DMS79 treated with DMSO at 0.1 percent for 48 hours (cell line): ENCODE data around the gene HEXB.
A peak's percentile ranks its signal among the peaks of the same experiment; 100 is the strongest.
"Not testable (repeated sequence)": the region's sequence is repeated elsewhere in the genome, so short reads cannot be mapped to it uniquely, and the experiment has no call there.

Experiments
- DNase-seq: peaks from one replicate; lab custom pipeline; 2025; lab: John Stamatoyannopoulos, UW

Gene HEXB

DNA sequence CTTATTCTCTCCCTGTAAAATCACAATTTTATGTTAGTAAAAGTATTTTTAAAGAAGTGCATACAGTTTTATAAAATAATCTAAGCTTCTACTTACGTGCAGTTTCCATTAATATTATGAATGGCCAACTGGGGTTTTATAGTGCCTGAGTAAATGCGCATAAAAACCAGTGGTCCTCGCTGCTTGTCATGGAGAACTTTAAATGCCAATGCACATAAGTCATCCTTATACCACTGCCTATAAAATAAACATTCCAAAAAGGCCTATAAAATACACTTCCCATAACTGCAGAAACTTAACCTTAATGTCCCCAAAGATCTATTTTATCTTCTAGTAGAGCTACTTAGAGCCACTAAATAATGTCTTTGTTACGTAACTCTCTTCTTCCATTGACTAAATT lies 53.4 kb downstream of the HEXB start:
- DNase-seq: no peak

DNA sequence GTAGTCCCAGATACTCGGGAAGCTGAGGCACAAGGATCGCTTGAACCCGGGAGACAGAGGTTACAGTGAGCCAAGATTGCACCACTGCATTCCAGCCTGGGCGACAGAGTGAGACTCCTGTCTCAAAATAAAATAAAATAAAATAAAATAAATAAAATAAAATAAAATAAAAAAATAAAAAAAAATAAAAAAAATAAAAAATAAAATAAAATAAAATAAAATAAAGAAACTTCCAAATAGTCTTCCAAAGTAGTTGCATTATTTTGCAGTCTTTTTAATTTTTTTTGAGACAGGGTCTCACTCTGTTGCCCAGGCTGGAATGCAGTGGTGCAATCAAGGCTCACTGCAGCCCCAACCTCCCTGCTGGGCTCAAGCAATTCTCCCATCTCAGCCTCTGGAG lies 63.7 kb downstream of the HEXB start:
- not testable (repeated sequence) for DNase-seq

DNA sequence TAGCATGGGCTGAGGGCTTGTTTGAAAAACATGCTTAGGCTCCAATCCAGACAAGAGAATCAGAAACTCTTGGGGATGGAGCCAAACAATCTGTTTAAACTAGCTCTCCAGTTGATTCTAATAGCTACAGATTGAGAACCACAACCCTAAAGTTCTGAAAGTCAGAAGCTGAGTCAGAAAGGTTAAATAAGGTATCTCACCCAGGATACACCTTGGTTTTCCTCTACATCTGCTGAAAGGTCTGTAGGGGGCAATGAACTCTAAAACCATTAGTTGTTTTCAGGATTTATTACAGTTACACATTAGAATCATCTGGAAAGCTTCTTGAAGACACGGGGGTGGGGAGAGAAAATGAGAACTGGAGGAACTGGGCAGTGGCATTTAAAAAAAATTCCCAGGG lies 76.2 kb downstream of the HEXB start:
- DNase-seq: no peak

DNA sequence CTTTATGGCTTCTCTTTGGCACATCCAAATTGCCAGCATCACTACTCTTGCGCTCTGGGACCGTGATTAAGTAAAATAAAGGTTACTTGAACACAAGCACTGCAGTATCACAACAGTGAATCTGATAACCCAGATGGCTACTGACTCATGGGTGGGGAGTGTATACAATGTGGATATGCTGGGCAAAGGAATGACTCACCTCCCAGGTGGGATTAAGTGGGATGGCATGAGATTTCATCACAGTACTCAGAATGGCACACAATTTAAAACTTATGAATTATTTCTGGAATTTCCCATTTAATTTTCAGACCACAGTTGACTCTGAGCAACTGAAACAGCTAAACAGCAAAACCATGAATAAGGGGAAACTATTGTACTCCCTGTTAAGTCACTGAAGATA lies 77.6 kb downstream of the HEXB start:
- DNase-seq: no peak

DNA sequence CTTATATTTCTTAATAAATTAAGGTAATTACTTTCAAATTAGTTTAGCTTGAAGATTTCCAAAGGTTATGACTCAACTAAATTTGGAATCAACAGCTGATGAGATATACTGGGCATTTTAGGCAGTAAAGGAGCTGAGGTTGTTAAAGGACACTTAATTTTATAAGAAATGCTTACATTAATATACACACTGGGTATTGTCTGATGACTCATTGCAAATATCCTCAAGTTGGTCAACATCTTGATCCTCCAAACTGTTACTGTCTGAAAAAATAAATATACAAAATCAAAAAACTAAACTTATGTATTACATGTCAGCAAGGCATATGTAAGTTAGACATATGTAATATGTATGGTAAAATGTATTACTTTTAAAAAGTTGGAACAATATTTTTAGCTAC lies 78.5 kb downstream of the HEXB start:
- DNase-seq: no peak

DNA sequence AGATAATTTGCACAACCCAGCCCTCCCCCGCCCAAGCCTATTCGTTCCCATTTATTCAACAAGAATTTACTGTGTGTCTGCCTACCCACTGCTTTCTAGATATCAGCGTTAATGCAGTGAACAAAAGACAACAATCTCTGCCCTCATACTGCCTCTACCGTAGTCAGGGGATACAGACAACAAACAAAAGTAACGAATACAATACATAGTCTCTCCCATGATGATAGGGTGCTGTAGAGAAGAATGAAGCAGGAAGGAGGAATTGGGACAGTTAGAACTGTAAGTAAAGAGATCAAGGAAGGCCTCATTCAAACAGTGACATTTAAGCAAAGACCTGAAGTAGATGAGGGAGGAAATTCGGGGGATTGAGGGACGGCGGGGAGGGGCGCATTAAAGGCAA lies 80.2 kb downstream of the HEXB start:
- no peak for DNase-seq

DNA sequence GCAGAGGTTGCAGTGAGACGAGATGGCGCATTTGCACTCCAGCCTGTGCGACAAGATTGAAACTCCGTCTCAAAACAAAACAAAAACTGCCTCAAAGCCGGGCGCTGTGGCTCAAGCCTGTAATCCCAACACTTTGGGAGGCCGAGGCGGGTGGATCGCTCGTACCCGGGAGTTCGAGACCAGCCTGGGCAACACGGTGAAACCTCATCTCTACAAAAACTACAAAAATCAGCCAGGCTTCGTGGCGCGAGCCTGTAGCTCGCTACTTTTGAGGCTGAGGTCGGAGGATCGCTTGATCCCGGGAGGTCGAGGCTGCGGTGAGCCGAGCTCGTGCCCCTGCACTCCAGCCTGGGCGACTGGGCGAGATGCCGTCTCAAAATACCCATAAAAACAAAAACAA lies 80.9 kb downstream of the HEXB start:
- DNase-seq: no peak

DNA sequence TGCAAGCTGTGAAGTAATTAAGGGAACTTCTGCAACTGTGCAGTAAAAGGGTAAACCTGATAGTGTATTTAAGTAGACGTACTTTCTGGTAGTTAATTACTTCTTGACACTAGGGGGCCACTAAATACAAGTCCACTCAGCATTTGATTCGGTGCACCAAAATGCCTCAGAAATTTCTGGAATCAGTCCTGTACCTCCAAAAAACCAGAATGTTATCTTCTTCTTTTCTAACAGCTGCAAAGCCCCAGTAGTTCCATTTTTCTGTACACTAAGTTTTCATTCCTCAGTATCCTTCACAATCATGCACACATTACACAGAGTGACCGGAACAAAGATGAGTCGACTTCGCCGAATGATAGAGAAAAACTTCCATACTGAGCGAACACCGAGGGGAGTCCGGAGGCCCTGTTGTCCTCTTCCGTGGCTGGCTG lies 81.4 kb downstream of the HEXB start:
- DNase-seq: peak; percentile 1

DNA sequence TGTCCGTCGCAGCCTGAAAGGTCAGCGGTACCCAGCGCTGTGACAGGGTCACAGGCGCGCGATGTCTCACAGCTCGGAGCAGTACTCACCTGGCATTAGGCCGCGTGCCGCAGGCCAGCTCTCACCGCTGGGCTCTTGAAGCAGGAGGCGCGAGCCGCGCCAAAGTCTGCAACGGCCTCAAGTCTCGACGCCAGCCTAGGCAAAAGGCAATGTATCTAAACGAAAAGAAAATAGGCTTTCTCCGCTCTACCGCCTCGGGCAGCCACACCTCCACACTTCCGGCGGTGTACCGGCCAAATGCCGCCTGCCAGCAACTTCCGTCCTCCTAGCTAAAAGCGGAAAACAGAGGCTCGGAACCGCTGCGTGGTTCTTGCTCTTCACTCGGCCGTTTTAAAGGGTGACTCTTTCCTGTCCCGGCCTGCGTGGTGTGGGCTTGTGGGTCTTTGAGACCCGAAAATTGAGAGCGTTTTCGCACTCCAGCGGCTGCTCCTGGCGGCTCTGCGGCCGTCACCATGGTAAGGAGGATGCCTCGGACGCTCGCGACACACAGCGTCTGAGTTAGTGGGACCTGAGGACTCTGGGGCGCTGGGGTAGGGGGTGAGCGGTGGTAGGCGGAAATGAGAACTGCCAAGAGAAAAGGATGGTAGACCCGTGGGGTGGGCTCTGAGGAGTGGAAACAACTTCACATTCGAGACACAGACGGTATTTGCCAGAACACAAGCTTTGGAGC lies 82.0 kb downstream of the HEXB start, which contains the start of the genes GFM2 and NSA2:
Gene GFM2, minus strand, starts transcription at position 269 of the 730 bp plus-strand sequence. CDS start 3,375 bp downstream, outside the sequence.
Gene NSA2, plus strand, starts transcription at position 401 of the 730 bp plus-strand sequence. Its CDS starts 112 bp downstream, at position 513.
- DNase-seq: peak; percentile 74

DNA sequence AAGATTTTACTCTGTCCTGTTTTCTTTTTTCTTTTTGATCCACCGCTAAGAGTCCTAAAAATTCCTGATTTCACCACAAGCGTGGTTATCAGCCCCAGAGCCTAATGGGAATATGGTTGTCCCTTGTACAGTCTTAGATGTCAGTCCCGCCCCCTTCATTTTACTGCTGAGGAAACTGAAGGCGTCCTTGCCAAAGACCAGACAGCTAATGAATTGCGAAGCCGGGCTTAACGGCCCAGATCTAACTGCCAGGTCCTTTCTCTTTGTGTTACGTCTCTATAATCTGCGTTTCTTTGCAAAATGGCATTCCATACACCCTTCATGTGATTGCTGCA lies 82.5 kb downstream of the HEXB start:
- no peak for DNase-seq
